ENCODE results near the gene WDPCP. TPM values are rescaled to one million over a fixed set of nuclear protein-coding genes. Genes with fewer than 3 reads are reported as not detected.
"Not testable (repeated sequence)": the region's sequence is repeated elsewhere in the genome, so short reads cannot be mapped to it uniquely, and the experiment has no call there.

The WDPCP gene
- total and polyA plus RNA-seq, 2 donors from 2014 or later = 2.7 to 15.1 TPM

GRCh38 chr2:63301481-63301880 is 286.8 kb downstream of the WDPCP start:
- Histone ChIP-seq H3K36me3 (ENCODE audit: control insufficient read depth in 2 of 3, insufficient read depth in 3 of 3, low read length in 3 of 3) (no peaks in the 10 kb centered on the region), H3K4me3 (ENCODE audit: low read length in 3 of 3) (peak overlapping the region in 1 of 3 donors; percentile 20), H3K9ac (ENCODE audit: low read length in 3 of 3) (no peak overlapping the region), H3K4me1 (ENCODE audit: control insufficient read depth in 2 of 3, insufficient read depth in 2 of 3, low read depth in 1 of 3, low read length in 3 of 3) (no peaks in the 10 kb centered on the region), H3K27me3 (ENCODE audit: control insufficient read depth, insufficient read depth, low read length) (no peaks in the 10 kb centered on the region), H3K27ac (ENCODE audit: low read depth in 2 of 2, low read length in 2 of 2) (no peak overlapping the region), H3K9me3 (ENCODE audit: control insufficient read depth in 2 of 3, insufficient read depth in 1 of 3, low read length in 3 of 3) (peaks cover 3 to 67% (median 15%) of the 10 kb centered on the region in 3 donors)
- intact Hi-C loops (cut with DNase I) = no loop called here
- DNase-seq = peak in 1 of 5 donors; percentile 3
- FAIRE-seq = no peak
- TF ChIP-seq CTCF (IDR thresholded peaks at IDR 0.05; ENCODE audit: borderline replicate concordance, extremely low read depth, insufficient read depth) = no peak

- DNase-seq (no peak), FAIRE-seq (no peak)
- no peak overlapping the region for H3K9ac ChIP-seq (ENCODE audit: low read length in 3 of 3)
- intact Hi-C loops (cut with DNase I) = no loop called here
- H3K27me3 ChIP-seq (ENCODE audit: control insufficient read depth, insufficient read depth, low read length) = no peaks in the 10 kb centered on the region
- H3K9me3 ChIP-seq (ENCODE audit: control insufficient read depth in 2 of 3, insufficient read depth in 1 of 3, low read length in 3 of 3) = peaks cover 3 to 67% (median 15%) of the 10 kb centered on the region in 3 donors
- no peak overlapping the region for H3K4me3 ChIP-seq (ENCODE audit: low read length in 3 of 3)
- H3K4me1 ChIP-seq (ENCODE audit: control insufficient read depth in 2 of 3, insufficient read depth in 2 of 3, low read depth in 1 of 3, low read length in 3 of 3) = no peaks in the 10 kb centered on the region
- no peaks in the 10 kb centered on the region for H3K36me3 ChIP-seq (ENCODE audit: control insufficient read depth in 2 of 3, insufficient read depth in 3 of 3, low read length in 3 of 3)
- TF ChIP-seq CTCF (IDR thresholded peaks at IDR 0.05; ENCODE audit: borderline replicate concordance, extremely low read depth, insufficient read depth) = no peak
- no peak overlapping the region for H3K27ac ChIP-seq (ENCODE audit: low read depth in 2 of 2, low read length in 2 of 2)
These were observed 287.4 kb downstream of the WDPCP start for GRCh38 chr2:63300835-63301234.

- Histone ChIP-seq H3K9ac (ENCODE audit: low read length in 3 of 3) (no peak overlapping the region), H3K9me3 (ENCODE audit: control insufficient read depth in 2 of 3, insufficient read depth in 1 of 3, low read length in 3 of 3) (peaks cover 0 to 12% (median 0%) of the 10 kb centered on the region in 3 donors)
- TF ChIP-seq CTCF (IDR thresholded peaks at IDR 0.05; ENCODE audit: borderline replicate concordance, extremely low read depth, insufficient read depth) = no peak
These were observed 300.3 kb downstream of the WDPCP start for GRCh38 chr2:63287956-63288355.

GRCh38 chr2:63286520-63286919 is 301.8 kb downstream of the WDPCP start:
- intact Hi-C loops (cut with DNase I); FAIRE-seq: not testable (repeated sequence)

More at GRCh38 chr2:63287956-63288355, 300.3 kb downstream of the WDPCP start:
- Histone ChIP-seq H3K36me3 (ENCODE audit: control insufficient read depth in 2 of 3, insufficient read depth in 3 of 3, low read length in 3 of 3) (no peaks in the 10 kb centered on the region), H3K27ac (ENCODE audit: low read depth in 2 of 2, low read length in 2 of 2) (no peak overlapping the region), H3K4me1 (ENCODE audit: control insufficient read depth in 2 of 3, insufficient read depth in 2 of 3, low read depth in 1 of 3, low read length in 3 of 3) (no peaks in the 10 kb centered on the region), H3K4me3 (ENCODE audit: low read length in 3 of 3) (no peak overlapping the region), H3K27me3 (ENCODE audit: control insufficient read depth, insufficient read depth, low read length) (no peaks in the 10 kb centered on the region)
- intact Hi-C loops (cut with DNase I) = no loop called here
- DNase-seq (no peak), FAIRE-seq (no peak)

More at GRCh38 chr2:63286520-63286919, 301.8 kb downstream of the WDPCP start:
- H3K27ac ChIP-seq (ENCODE audit: low read depth in 2 of 2, low read length in 2 of 2); H3K9ac ChIP-seq (ENCODE audit: low read length in 3 of 3); H3K4me1 ChIP-seq (ENCODE audit: control insufficient read depth in 2 of 3, insufficient read depth in 2 of 3, low read depth in 1 of 3, low read length in 3 of 3); H3K36me3 ChIP-seq (ENCODE audit: control insufficient read depth in 2 of 3, insufficient read depth in 3 of 3, low read length in 3 of 3); DNase-seq; H3K27me3 ChIP-seq (ENCODE audit: control insufficient read depth, insufficient read depth, low read length); H3K4me3 ChIP-seq (ENCODE audit: low read length in 3 of 3): not testable (repeated sequence)
- H3K9me3 ChIP-seq (ENCODE audit: control insufficient read depth in 2 of 3, insufficient read depth in 1 of 3, low read length in 3 of 3) = peaks cover 0 to 12% (median 0%) of the 10 kb centered on the region in 3 donors
